Stomach (tissue), 4 donors: Measurements from ENCODE around the gene DPT.

Experiments used
- EP300 ChIP-seq: sonication (generic); formaldehyde crosslinking; IDR thresholded peaks from one replicate; pipeline ENCODE4 v1.6.1; 2017; ENCODE audit warnings: antibody characterized with exemption
- POLR2A ChIP-seq, 4 donors: fragments of 450-650 bp; IDR thresholded peaks; one replicate each; pipeline ENCODE4 v1.6.1; 2016; ENCODE audit warnings: antibody characterized with exemption in 4 of 4, control low read depth in 2 of 4, mild to moderate bottlenecking in 1 of 4, moderate library complexity in 1 of 4
- POLR2AphosphoS5 ChIP-seq, 3 donors: sonication (generic); formaldehyde crosslinking; IDR thresholded peaks; one replicate each; pipeline ENCODE4 v1.6.1; 2016; ENCODE audit warnings: antibody characterized with exemption in 3 of 3
- TF ChIP-seq, protein P1 (sequence below), 7 experiments: fragments of 450-650 bp in 4 of 7; fragments of 200-600 bp in 3 of 7; sonication (generic) in 3 of 7; IDR thresholded peaks; one replicate each; pipeline ENCODE4 v1.5.1; 2016 to 2019; ENCODE audit warnings: antibody characterized with exemption in 7 of 7, control low read depth in 2 of 7, mild to moderate bottlenecking in 1 of 7

DNA sequence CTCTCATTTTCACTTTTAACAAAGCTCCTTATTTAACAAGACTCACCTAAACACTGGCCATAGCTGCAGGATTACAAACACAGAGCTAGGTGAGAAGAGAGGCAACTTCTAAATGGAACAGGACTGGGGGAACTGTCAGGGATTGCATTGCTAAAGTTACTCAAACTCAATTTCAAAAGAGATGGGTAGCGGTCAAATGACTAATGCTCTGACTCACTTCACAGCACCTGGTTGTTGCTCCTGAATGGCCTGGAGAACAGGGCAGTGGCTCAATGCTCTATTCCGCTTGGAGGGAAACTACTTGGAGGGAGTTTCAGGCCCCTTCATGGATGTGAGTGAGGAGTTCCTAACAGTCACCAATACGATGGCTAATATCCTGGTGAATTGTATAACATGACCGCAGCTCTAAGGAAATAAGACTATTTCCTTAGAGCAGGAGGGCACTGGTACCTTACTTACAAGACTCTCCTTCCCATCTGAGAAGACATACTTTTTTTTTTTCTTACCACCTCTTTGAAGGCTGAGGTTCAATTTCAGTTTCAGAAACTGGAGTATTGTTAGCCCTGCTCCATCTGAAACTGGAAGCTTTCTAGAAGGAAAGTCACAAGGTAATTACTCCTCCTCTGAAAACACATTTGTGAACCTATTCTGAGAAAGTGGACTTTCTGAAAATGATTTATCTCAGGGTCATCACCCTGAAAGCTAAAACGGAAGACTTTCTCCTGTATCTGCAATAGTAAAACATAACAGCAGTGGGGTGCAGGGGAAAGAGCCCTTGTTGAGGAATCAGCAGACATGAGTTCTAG lies 9.5 kb downstream of the DPT start:
- TF ChIP-seq, protein P1, sequence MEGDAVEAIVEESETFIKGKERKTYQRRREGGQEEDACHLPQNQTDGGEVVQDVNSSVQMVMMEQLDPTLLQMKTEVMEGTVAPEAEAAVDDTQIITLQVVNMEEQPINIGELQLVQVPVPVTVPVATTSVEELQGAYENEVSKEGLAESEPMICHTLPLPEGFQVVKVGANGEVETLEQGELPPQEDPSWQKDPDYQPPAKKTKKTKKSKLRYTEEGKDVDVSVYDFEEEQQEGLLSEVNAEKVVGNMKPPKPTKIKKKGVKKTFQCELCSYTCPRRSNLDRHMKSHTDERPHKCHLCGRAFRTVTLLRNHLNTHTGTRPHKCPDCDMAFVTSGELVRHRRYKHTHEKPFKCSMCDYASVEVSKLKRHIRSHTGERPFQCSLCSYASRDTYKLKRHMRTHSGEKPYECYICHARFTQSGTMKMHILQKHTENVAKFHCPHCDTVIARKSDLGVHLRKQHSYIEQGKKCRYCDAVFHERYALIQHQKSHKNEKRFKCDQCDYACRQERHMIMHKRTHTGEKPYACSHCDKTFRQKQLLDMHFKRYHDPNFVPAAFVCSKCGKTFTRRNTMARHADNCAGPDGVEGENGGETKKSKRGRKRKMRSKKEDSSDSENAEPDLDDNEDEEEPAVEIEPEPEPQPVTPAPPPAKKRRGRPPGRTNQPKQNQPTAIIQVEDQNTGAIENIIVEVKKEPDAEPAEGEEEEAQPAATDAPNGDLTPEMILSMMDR (IDR thresholded peaks at IDR 0.05): no peak
- no peak for TF ChIP-seq POLR2AphosphoS5 (IDR thresholded peaks at IDR 0.05)
- TF ChIP-seq POLR2A (IDR thresholded peaks at IDR 0.05): no peak
- TF ChIP-seq EP300: no peak
